H1 (cell line): ENCODE measurements around the gene SEMA3C. TPM values are rescaled to one million over a fixed set of nuclear protein-coding genes. Genes with fewer than 3 reads are reported as not detected.

Source experiments
- CEBPB ChIP-seq: IDR thresholded peaks from 2 replicates; pipeline ENCODE4 v1.6.1; 2012; ENCODE audit warnings: low read depth, low read length
- CHD7 ChIP-seq: fragments of 300-600 bp; sonication (generic); IDR thresholded peaks from 2 replicates; pipeline ENCODE4 v1.7.1; 2012; ENCODE audit warnings: low read length, moderate library complexity, mild to moderate bottlenecking, inconsistent platforms; ENCODE audit not compliant: insufficient replicate concordance
- GTF2F1 ChIP-seq: IDR thresholded peaks from 2 replicates; pipeline ENCODE4 v1.6.1; 2012; ENCODE audit warnings: low read depth, low read length, improper control_type of control experiment, borderline replicate concordance
- HDAC2 ChIP-seq, 2 experiments: fragments of 300-600 bp in 1 of 2; sonication (generic) in 1 of 2; IDR thresholded peaks; 2 replicates each; pipeline ENCODE4 v1.6.1; 2011 to 2012; ENCODE audit warnings: low read depth in 2 of 2, low read length in 2 of 2, mild to moderate bottlenecking in 2 of 2, moderate library complexity in 2 of 2, borderline replicate concordance in 1 of 2, inconsistent platforms in 1 of 2
- MAFK ChIP-seq: IDR thresholded peaks from 2 replicates; pipeline ENCODE4 v1.6.1; 2012; ENCODE audit warnings: low read depth, mild to moderate bottlenecking, improper control_type of control experiment, low read length
- NANOG ChIP-seq: IDR thresholded peaks from 2 replicates; pipeline ENCODE4 v1.6.1; 2011; ENCODE audit warnings: low read length, low read depth, mild to moderate bottlenecking, inconsistent platforms; ENCODE audit not compliant: insufficient read depth, poor library complexity, severe bottlenecking
- RAD21 ChIP-seq, 2 experiments: IDR thresholded peaks in 1 of 2; conservative IDR thresholded peaks in 1 of 2; 2 replicates each; pipeline ENCODE4 v1.6.1; 2011; ENCODE audit warnings: low read depth in 2 of 2, low read length in 2 of 2, improper control_type of control experiment in 1 of 2, inconsistent platforms in 1 of 2, mild to moderate bottlenecking in 1 of 2, moderate library complexity in 1 of 2
- TBP ChIP-seq: IDR thresholded peaks from 2 replicates; pipeline ENCODE4 v1.6.1; 2011; ENCODE audit warnings: low read depth, low read length, improper control_type of control experiment
- polyA plus RNA-seq, 7 experiments: library from polyadenylated mRNA; depleted of rRNA in 3 of 7; stranded (reverse) in 5 of 7; unstranded in 2 of 7; fragments of >200 nt in 5 of 7; fragments of 200-250 nt in 2 of 7; gene quantifications; 1 replicate in 5 of 7; 2 replicates in 1 of 7; 4 replicates in 1 of 7; pipeline versions ENCODE4 v1.2.1 to v1.2.3, GENCODE V29; 2011 to 2013; ENCODE audit warnings: missing spikeins in 2 of 7, mixed read lengths in 2 of 7
- total RNA-seq: library from RNA; stranded (reverse); fragmentation: NEBNext Ultra II Directional; extraction: Animal tissue kit (Norgen Biotek cat#: 25700); gene quantifications from 2 replicates; pipeline ENCODE4 v1.2.1, GENCODE V29; 2021

SEMA3C gene
- total and polyA plus RNA-seq, 2 of the 8 experiments (the other 6 are each of a cell fraction or from before 2014, with no cell fraction given), result 0.15 to 1.4 TPM

GRCh38 chr7:80783186-80783677 lies 135.6 kb downstream of the SEMA3C start (continued):
- TF ChIP-seq CHD7 (no peak), HDAC2 (IDR thresholded peaks at IDR 0.05; ENCODE audit: borderline replicate concordance in 1 of 2, low read depth in 2 of 2, low read length in 2 of 2) (no peak), TBP (no peak), MAFK (no peak), GTF2F1 (no peak), RAD21 (IDR thresholded peaks at IDR 0.05 in 1 of 2, conservative IDR thresholded peaks at IDR 0.05 in 1 of 2; ENCODE audit: low read depth in 2 of 2, low read length in 2 of 2) (no peak), CEBPB (no peak), NANOG (no peak)
